ENCODE results near the gene KRTAP2-2.
"Not testable (repeated sequence)": the region's sequence is repeated elsewhere in the genome, so short reads cannot be mapped to it uniquely, and the experiment has no call there.

KRTAP2-2 gene

GRCh38 chr17:41064301-41064700, 9.3 kb upstream of the KRTAP2-2 start:
- no peak for DNase-seq

DNA sequence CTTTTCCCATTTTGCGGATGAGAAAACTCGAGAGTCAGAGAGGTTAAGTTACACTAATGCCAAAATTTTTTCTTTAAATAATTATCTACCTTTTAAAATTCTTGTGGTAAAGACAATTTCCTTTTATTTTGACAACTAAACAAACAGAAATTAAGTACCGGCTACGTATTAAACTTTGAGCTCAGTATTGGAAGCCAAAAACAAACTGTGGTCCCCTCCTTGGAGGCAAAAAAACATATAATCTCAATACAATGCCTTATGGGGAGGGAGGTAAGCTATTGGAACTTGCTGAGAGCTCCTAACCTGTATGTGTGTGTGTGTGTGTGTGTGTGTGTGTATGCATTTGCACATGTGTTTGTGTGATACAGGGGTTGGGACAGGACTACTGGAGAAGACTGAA, 8.4 kb upstream of the KRTAP2-2 start:
- DNase-seq, result no peak

- no peak for DNase-seq
Observed at GRCh38 chr17:41061964-41062363, 6.9 kb upstream of the KRTAP2-2 start.

DNA sequence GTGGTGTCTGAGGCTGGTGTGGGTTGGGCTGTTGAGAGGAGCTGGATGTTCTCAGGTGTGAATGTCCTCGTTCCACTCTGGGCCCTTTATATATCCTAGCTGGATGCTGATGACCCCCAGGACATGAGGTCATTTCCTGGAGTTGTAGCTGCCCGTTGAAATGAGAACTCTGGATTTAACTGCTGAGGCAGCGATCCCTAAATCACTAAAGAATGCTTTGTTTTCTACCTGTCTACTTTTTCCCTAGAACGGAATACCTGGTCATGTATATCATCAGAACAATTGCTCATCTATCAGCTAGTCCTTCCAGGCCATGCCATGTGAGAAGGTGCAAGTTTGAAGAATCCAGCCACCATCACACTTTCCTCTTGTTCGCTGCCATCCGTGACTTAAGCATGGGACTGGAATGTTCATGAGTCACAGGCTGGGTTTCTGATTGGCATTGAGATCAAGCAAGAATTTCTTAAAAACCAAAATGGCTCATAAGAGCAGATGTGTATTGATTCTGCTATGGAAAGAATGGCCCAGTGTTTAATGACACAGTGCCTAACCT, 5.1 kb upstream of the KRTAP2-2 start, which contains the start of gene KRTAP2-3:
TSS of gene KRTAP2-3 (minus strand) at position 63 of the 553 bp plus-strand sequence. CDS start 64 bp downstream, outside the sequence.
- DNase-seq, result no peak

GRCh38 chr17:41059276-41060051, 4.4 kb upstream of the KRTAP2-2 start:
- DNase-seq, result not testable (repeated sequence)

DNA sequence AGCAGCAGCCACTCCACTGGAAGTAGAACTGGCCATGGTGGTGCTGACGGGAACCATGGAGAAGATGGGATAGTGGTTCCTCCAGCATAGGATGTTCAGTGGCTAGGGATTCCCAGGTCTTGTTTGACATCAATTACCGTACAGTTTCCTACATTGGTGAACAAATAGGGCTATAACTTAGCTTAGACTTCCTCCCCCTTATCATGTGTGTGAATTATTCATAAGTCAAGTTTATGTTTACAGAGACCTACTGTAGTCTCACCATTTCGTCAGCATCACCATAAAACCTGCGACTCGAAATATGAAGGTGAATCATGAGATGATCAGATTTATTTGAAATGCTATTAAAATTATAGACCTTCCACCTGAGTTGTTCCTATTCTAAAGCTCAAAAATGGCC, 3.7 kb upstream of the KRTAP2-2 start:
- DNase-seq, result no peak

DNA sequence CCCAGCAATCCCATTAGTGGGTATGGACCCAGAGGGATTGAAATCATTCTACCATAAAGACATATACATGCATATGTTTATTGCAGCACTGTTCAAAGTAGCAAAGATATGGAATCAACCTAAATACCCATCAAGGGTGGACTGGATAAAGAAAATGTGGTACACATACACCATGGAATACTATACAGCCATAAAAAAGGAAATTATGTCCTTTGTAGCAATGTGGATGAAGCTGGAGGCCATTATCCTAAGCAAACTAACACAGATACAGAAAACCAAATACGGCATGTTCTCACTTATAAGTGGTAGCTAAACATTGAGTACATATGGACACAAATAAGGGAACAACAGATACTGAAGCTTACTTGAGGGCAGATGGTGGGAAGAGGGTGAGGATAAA, 2.5 kb upstream of the KRTAP2-2 start:
- DNase-seq, result no peak

- DNase-seq, result not testable (repeated sequence)
Observed at GRCh38 chr17:41054556-41054955, 474 bp downstream of the KRTAP2-2 start.

DNA sequence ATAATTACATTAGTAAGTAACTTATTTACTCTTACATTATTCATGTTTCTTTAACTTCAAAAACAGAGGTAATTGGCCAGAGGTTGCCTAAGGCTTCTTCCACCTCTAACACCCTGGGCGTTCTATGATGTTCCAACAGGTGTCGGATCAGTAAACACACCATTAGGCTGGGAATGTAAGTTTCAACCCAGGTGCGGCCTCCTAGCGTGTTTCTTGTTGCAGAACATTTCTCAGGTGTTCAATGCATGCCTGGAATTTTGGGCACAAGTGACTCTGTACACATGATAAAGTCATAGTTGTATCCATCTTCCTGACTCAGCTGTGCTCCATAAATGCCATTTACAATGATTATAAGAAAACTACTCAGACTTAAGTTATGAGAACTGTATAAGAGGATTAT, 1.0 kb downstream of the KRTAP2-2 start:
- DNase-seq, result no peak

- DNase-seq, result no peak
Observed at GRCh38 chr17:41052566-41052965, 2.5 kb downstream of the KRTAP2-2 start.

DNA sequence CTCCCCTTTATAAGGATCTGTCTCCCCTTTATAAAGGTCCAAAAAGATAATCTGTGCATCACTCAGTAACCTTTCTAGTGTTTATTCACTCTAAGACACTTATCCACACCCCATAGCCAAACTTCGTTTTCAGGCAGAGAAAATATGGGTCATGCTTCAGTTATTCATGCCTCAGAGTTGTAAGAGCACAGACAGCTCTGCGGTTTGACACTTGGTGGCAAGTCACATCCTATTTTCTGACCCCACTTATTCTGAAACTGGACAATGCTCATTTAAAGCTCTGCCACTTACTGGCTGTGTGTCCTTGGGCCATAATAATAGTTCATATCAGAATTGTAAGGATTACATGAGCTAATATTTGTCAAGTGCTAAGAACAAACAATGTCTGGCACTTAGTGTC, 5.9 kb downstream of the KRTAP2-2 start:
- DNase-seq, result no peak

- no peak for DNase-seq
Observed at GRCh38 chr17:41048441-41048840, 6.6 kb downstream of the KRTAP2-2 start.

DNA sequence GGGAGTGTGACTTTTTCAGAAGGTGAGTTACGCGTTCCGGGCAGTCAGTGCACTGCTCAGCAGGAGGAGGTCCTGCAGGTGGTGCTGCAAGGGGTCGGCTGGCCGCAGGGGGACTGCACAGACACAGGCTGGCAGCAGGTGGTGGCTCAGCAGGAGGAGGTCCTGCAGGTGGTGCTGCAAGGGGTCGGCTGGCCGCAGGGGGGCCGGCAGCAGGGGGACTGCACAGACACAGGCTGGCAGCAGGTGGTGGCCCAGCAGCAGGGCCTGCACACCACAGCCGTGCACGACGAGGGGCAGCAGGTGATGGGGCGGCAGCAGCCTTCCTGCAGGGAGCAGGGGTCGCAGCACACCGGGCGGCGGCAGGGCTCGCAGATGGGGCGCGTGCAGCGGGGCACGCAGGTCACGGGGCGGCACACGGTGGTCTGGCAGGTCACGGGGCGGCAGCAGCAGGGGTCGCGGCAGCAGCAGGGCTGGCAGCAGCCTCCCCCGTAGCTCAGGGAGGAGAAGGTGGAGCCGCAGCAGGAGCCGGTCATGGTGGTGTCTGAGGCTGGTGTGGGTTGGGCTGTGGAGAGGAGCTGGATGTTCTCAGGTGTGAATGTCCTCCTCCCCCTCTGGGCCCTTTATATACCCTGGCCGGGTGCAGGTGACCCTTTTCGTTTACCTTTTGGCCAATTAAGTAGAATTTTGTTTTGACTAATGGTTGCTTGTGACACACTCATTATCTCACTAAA, 8.1 kb downstream of the KRTAP2-2 start, which contains the start of gene KRTAP2-1:
TSS of gene KRTAP2-1 (minus strand) at position 582 of the 731 bp plus-strand sequence. CDS start at position 533, 49 bp downstream.
- not testable (repeated sequence) for DNase-seq

GRCh38 chr17:41042953-41043352, 12.1 kb downstream of the KRTAP2-2 start:
- DNase-seq, result no peak

DNA sequence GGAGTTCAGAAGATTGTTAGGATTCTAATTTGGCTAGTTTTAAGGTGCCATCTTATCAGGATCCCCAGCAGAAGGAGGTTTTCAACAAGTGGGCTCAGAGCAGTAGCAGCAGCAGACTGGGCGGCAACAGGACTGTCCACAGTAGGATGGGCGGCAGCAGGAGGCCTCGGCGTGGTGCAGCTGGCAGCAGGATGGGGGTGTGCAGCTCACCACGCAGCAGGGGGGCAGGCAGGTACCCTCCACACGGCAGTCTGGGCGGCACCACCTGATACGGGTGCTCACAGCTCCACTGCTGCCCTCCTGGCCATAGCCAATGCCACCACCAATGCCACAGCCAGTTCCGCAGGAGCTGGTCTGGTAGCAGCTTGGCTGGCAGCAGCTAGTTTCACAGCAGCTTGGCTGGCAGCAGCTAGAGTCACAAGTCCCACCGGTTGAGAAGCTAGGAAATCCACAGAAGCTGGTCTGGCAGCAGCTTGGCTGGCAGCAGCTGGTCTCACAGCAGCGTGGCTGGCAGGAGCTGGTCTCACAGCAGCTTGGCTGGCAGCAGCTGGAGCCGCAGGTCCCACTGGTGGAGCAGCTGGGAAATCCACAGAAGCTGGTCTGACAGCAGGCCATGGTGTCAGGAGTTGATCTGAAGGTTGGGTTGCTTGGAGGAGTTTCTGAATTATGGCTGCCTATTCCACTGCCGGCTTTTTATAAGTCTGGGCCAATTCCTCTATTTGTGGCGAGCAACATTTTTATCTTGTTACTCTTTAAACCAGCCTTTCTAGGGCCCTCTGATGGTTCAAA, 14.1 kb downstream of the KRTAP2-2 start, which contains the start of gene KRTAP1-1:
TSS of gene KRTAP1-1 (minus strand) at position 668 of the 789 bp plus-strand sequence. CDS start at position 615, 53 bp downstream.
- not testable (repeated sequence) for DNase-seq

GRCh38 chr17:41037853-41038350, 17.1 kb downstream of the KRTAP2-2 start:
- DNase-seq, result no peak

GRCh38 chr17:41034346-41034935, 20.6 kb downstream of the KRTAP2-2 start, which contains the start of gene KRTAP1-3:
KRTAP1-3 (minus strand) TSS chr17:41034874; CDS start chr17:41034821, 53 bp downstream.
- DNase-seq, result not testable (repeated sequence)

DNA sequence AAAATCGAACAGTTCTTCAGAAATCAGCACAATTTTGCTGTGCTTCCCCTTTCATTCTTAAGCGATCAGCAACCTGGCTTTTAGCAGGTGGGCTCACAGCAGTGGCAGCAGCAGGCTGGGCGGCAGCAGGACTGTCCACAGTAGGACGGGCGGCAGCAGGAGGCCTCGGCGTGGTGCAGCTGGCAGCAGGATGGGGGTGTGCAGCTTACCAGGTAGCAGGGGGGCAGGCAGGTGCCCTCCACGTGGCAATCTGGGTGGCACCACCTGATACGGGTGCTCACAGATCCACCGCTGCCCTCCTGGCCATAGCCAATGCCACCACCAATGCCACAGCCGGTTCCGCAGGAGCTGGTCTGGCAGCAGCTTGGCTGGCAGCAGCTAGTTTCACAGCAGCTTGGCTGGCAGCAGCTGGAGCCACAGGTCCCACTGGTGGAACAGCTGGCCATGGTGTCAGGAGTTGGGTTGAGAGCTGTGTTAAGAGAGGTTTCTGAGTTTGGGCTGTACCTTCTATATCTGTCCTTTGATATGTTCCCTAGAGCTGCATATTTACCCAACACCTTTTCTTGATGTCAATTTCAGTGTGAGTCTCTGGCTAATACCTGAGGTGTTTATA, 25.3 kb downstream of the KRTAP2-2 start, which contains the start of gene KRTAP1-4:
TSS of gene KRTAP1-4 (minus strand) at position 563 of the 613 bp plus-strand sequence. CDS start at position 446, 117 bp downstream.
- DNase-seq, result no peak

DNA sequence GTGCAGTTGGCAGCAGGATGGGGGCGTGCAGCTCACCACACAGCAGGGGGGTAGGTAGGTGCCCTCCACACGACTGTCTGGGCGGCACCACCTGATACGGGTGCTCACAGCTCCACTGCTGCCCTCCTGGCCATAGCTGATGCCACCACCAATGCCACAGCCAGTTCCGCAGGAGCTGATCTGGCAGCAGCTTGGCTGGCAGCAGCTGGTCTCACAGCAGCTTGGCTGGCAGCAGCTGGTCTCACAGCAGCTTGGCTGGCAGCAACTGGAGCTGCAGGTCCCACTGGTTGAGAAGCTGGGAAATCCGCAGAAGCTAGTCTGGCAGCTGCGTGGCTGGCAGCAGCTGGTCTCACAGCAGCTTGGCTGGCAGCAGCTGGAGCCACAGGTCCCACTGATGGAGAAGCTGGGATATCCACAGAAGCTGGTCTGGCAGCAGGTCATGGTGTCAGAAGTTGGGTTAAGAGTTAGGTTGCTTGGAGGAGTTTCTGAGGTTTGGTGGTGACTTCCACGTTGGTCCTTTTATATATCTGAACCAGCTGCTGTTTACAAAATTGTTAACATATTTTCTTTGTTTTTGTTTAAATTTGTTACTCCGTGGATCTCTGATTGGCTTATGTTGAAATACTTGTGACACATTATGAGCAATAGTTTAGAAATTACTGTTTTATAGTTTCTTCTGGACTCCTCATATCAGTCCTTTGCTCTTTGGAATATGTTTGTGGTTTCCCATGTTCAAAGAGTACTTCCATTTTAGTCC, 28.1 kb downstream of the KRTAP2-2 start, which contains the start of gene KRTAP1-5:
TSS of gene KRTAP1-5 (minus strand) at position 494 of the 757 bp plus-strand sequence. CDS start at position 441, 53 bp downstream.
- DNase-seq, result no peak

GRCh38 chr17:41024697-41025096, 30.3 kb downstream of the KRTAP2-2 start:
- DNase-seq, result no peak
